ENCODE measurements around the gene ADAMTSL1. TPM values are rescaled to one million over a fixed set of nuclear protein-coding genes. Genes with fewer than 3 reads are reported as not detected.

The ADAMTSL1 gene
- total RNA-seq, 6 donors from 2014 or later = 0.44 to 6.4 (median 2.3) TPM; not detected in 1

GRCh38 chr9:18785604-18786003, 311.7 kb downstream of the ADAMTSL1 start:
- H3K27ac ChIP-seq = peak overlapping the region in 1 of 4 donors; percentile 28
- 66 to 81% methylated on average over 2 of the region's 2 CpGs for WGBS, 2 donors

GRCh38 chr9:18786196-18786595, 312.2 kb downstream of the ADAMTSL1 start:
- Histone ChIP-seq H3K27me3 (no peaks in the 10 kb centered on the region), H3K4me3 (no peak overlapping the region), H3K4me1 (peaks cover 0 to 9% (median 2%) of the 10 kb centered on the region in 4 donors), H3K27ac (peak overlapping the region in 1 of 4 donors; percentile 28), H3K9me3 (no peaks in the 10 kb centered on the region), H3K36me3 (no peaks in the 10 kb centered on the region)
- DNase-seq (no peak), ATAC-seq (ENCODE audit: low FRiP score in 2 of 2) (no peak)
- no peak for TF ChIP-seq POLR2AphosphoS5 (IDR thresholded peaks at IDR 0.05)
- TF ChIP-seq, protein P1, sequence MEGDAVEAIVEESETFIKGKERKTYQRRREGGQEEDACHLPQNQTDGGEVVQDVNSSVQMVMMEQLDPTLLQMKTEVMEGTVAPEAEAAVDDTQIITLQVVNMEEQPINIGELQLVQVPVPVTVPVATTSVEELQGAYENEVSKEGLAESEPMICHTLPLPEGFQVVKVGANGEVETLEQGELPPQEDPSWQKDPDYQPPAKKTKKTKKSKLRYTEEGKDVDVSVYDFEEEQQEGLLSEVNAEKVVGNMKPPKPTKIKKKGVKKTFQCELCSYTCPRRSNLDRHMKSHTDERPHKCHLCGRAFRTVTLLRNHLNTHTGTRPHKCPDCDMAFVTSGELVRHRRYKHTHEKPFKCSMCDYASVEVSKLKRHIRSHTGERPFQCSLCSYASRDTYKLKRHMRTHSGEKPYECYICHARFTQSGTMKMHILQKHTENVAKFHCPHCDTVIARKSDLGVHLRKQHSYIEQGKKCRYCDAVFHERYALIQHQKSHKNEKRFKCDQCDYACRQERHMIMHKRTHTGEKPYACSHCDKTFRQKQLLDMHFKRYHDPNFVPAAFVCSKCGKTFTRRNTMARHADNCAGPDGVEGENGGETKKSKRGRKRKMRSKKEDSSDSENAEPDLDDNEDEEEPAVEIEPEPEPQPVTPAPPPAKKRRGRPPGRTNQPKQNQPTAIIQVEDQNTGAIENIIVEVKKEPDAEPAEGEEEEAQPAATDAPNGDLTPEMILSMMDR (IDR thresholded peaks at IDR 0.05) = no peak
- no peak for TF ChIP-seq POLR2A (IDR thresholded peaks at IDR 0.05)
- no peak for TF ChIP-seq EP300 (IDR thresholded peaks at IDR 0.05)
- WGBS, 2 donors = 57 to 76% methylated on average over 3 of the region's 3 CpGs

More at GRCh38 chr9:18785604-18786003, 311.7 kb downstream of the ADAMTSL1 start:
- TF ChIP-seq, protein P1 (IDR thresholded peaks at IDR 0.05) = no peak
- TF ChIP-seq POLR2A (IDR thresholded peaks at IDR 0.05) (no peak), POLR2AphosphoS5 (IDR thresholded peaks at IDR 0.05) (no peak), EP300 (IDR thresholded peaks at IDR 0.05) (no peak)
- Histone ChIP-seq H3K9me3 (no peaks in the 10 kb centered on the region), H3K4me1 (peaks cover 0 to 9% (median 2%) of the 10 kb centered on the region in 4 donors), H3K4me3 (no peak overlapping the region), H3K27me3 (no peaks in the 10 kb centered on the region), H3K36me3 (no peaks in the 10 kb centered on the region)
- DNase-seq = no peak
- ATAC-seq (ENCODE audit: low FRiP score in 2 of 2) = no peak

- no peaks in the 10 kb centered on the region for H3K9me3 ChIP-seq
- no peaks in the 10 kb centered on the region for H3K36me3 ChIP-seq
- TF ChIP-seq EP300 (IDR thresholded peaks at IDR 0.05) (no peak), POLR2AphosphoS5 (IDR thresholded peaks at IDR 0.05) (no peak), POLR2A (IDR thresholded peaks at IDR 0.05) (no peak)
- TF ChIP-seq, protein P1 (IDR thresholded peaks at IDR 0.05) = no peak
- H3K4me1 ChIP-seq = peaks cover 0 to 9% (median 2%) of the 10 kb centered on the region in 4 donors
- H3K27ac ChIP-seq = peak overlapping the region in 1 of 4 donors; percentile 35
- WGBS, 2 donors = 33 to 37% methylated on average over 2 of the region's 2 CpGs
- no peaks in the 10 kb centered on the region for H3K27me3 ChIP-seq
- no peak for DNase-seq
- no peak for ATAC-seq (ENCODE audit: low FRiP score in 2 of 2)
- no peak overlapping the region for H3K4me3 ChIP-seq
These were observed 313.1 kb downstream of the ADAMTSL1 start for GRCh38 chr9:18786911-18787650.

DNA sequence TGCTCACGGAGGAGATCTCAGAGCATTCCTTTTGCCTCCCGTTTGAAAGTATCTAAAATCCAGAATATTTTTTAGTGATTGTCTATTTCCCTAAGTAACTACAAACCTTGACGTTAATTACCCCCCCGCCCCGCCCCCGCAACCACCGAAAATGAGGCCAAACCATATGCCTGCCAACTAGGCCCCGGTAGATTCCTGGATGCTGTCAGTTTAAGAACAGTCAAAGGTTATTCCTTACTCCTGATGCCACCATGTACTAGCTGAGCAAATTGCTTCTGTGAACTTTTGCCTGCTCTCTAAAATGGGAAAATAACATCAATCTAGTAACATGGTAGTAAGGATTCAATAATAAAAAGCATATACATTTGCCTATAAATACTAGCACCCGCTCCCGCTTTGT, 314.3 kb downstream of the ADAMTSL1 start:
- no peaks in the 10 kb centered on the region for H3K9me3 ChIP-seq
- H3K27ac ChIP-seq = no peak overlapping the region
- H3K27me3 ChIP-seq = no peaks in the 10 kb centered on the region
- DNase-seq (no peak), ATAC-seq (ENCODE audit: low FRiP score in 2 of 2) (no peak)
- H3K4me1 ChIP-seq = peaks cover 0 to 9% (median 2%) of the 10 kb centered on the region in 4 donors
- H3K4me3 ChIP-seq = no peak overlapping the region
- 88 to 89% methylated on average over 10 of the region's 10 CpGs for WGBS, 2 donors
- TF ChIP-seq POLR2AphosphoS5 (IDR thresholded peaks at IDR 0.05) = no peak
- no peak for TF ChIP-seq POLR2A (IDR thresholded peaks at IDR 0.05)
- no peak for TF ChIP-seq EP300 (IDR thresholded peaks at IDR 0.05)
- TF ChIP-seq, protein P1 (IDR thresholded peaks at IDR 0.05) = no peak
- H3K36me3 ChIP-seq = no peaks in the 10 kb centered on the region
